ENCODE results near the gene DPM2.

The DPM2 gene

GRCh38 chr9:127973169-127974000 is 35.7 kb upstream of the DPM2 start:
- peak in 7 of 14 donors; percentile 45 to 98 (median 59) for DNase-seq

- peak in 8 of 14 donors; percentile 31 to 78 (median 71) for DNase-seq
Observed at GRCh38 chr9:127972236-127972871, 34.7 kb upstream of the DPM2 start.

- DNase-seq: peak in 11 of 14 donors; percentile 53 to 91 (median 76)
Observed at GRCh38 chr9:127971357-127972235, 33.9 kb upstream of the DPM2 start.

GRCh38 chr9:127970401-127971313 is 33.0 kb upstream of the DPM2 start:
- no peak for DNase-seq

- peak in 11 of 14 donors; percentile 37 to 81 (median 62) for DNase-seq
Observed at GRCh38 chr9:127968700-127969383, 31.2 kb upstream of the DPM2 start.

- DNase-seq: no peak
Observed at GRCh38 chr9:127968042-127968441, 30.4 kb upstream of the DPM2 start.

GRCh38 chr9:127967151-127967809 is 29.6 kb upstream of the DPM2 start:
- DNase-seq: no peak

- no peak for DNase-seq
Observed at GRCh38 chr9:127966416-127967150, 28.9 kb upstream of the DPM2 start.

- DNase-seq: no peak
Observed at GRCh38 chr9:127965953-127966352, 28.3 kb upstream of the DPM2 start.

- DNase-seq: peak in 1 of 14 donors; percentile 78
Observed at GRCh38 chr9:127963359-127964064, 25.9 kb upstream of the DPM2 start.

GRCh38 chr9:127963041-127963358 is 25.3 kb upstream of the DPM2 start:
- peak in 1 of 14 donors; percentile 46 for DNase-seq

GRCh38 chr9:127962278-127962677 is 24.6 kb upstream of the DPM2 start:
- no peak for DNase-seq

- no peak for DNase-seq
Observed at GRCh38 chr9:127961613-127962155, 24.0 kb upstream of the DPM2 start.

- no peak for DNase-seq
Observed at GRCh38 chr9:127961155-127961490, 23.5 kb upstream of the DPM2 start.

GRCh38 chr9:127960410-127961154 is 22.9 kb upstream of the DPM2 start:
- DNase-seq: no peak

- DNase-seq: no peak
Observed at GRCh38 chr9:127959841-127960409, 22.3 kb upstream of the DPM2 start.

- DNase-seq: no peak
Observed at GRCh38 chr9:127959398-127959797, 21.7 kb upstream of the DPM2 start.

- DNase-seq: no peak
Observed at GRCh38 chr9:127958728-127959127, 21.1 kb upstream of the DPM2 start.
